Skeletal muscle satellite cell (primary cell): ENCODE data around the gene DRC7.
"Not testable (repeated sequence)": the region's sequence is repeated elsewhere in the genome, so short reads cannot be mapped to it uniquely, and the experiment has no call there.

Experiments
- H3K27me3 ChIP-seq: 2 replicates; pipeline ENCODE4 v1.7.0; 2013; ENCODE audit warnings: low read length; ENCODE audit not compliant: control insufficient read depth, insufficient read depth
- H3K36me3 ChIP-seq: 2 replicates; pipeline ENCODE4 v1.7.0; 2013; ENCODE audit warnings: mild to moderate bottlenecking, control low read depth, low read length; ENCODE audit not compliant: insufficient read depth
- H3K4me1 ChIP-seq: 2 replicates; pipeline ENCODE4 v1.7.0; 2013; ENCODE audit warnings: low read length; ENCODE audit not compliant: control insufficient read depth, insufficient read depth
- H3K4me2 ChIP-seq: 2 replicates; pipeline ENCODE4 v1.7.0; 2013; ENCODE audit warnings: mild to moderate bottlenecking, low read length
- H3K4me3 ChIP-seq: 2 replicates; pipeline ENCODE4 v1.7.0; 2013; ENCODE audit warnings: low read length
- H3K9ac ChIP-seq: 2 replicates; pipeline ENCODE4 v1.7.0; 2013; ENCODE audit warnings: mild to moderate bottlenecking, low read depth, low read length, moderate library complexity
- H3K9me3 ChIP-seq: replicated peaks from 2 replicates; pipeline ENCODE4 v1.7.0; 2013; ENCODE audit warnings: mild to moderate bottlenecking, control low read depth, low read length

Gene DRC7

DNA sequence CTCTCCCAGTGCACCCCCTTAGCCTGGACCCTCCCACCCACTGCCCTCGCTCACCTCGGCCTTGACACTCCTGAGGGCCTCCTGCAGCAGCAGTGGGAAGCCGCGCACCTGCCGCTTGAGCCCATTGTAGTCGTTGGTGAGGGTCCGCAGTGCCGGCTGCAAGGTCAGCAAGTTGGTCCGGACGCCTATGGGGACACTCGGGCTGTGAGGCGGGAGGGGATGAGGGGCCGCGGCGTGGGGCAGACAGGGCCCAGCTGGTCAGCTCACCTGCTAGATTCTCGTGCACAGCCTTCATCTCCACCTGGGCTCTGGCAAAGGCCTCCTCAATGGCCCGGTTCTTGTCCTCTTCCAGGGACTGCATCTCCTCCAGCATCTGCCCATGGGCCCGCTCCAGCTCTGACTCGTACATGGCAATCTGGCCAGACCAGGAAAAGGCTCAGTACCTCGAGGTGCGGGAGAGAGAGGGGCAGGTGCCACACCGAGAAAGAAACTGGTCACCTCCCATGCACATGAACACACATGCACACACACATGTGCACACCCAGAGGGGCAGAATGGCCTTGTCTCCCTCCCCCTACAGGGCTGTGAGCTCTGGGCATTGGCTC, 75.0 kb downstream of the DRC7 start:
- Histone ChIP-seq H3K36me3 (peaks cover 59% of the 10 kb centered on the region), H3K4me3 (no peak overlapping the region), H3K4me1 (peaks cover under 1% of the 10 kb centered on the region), H3K4me2 (no peak overlapping the region), H3K27me3 (no peaks in the 10 kb centered on the region), H3K9ac (no peak overlapping the region), H3K9me3 (no peaks in the 10 kb centered on the region)

- Histone ChIP-seq H3K27me3 (no peaks in the 10 kb centered on the region), H3K4me1 (no peaks in the 10 kb centered on the region), H3K4me2 (no peak overlapping the region), H3K4me3 (no peak overlapping the region), H3K9me3 (no peaks in the 10 kb centered on the region), H3K36me3 (peaks cover 63% of the 10 kb centered on the region), H3K9ac (no peak overlapping the region)
Measured at GRCh38 chr16:57770361-57770760, 75.8 kb downstream of the DRC7 start.

GRCh38 chr16:57771141-57771785, 76.7 kb downstream of the DRC7 start:
- no peaks in the 10 kb centered on the region for H3K27me3 ChIP-seq
- H3K9ac ChIP-seq = no peak overlapping the region
- no peak overlapping the region for H3K4me3 ChIP-seq
- H3K9me3 ChIP-seq = no peaks in the 10 kb centered on the region
- H3K4me2 ChIP-seq = no peak overlapping the region
- no peaks in the 10 kb centered on the region for H3K4me1 ChIP-seq
- H3K36me3 ChIP-seq = peaks cover 67% of the 10 kb centered on the region

DNA sequence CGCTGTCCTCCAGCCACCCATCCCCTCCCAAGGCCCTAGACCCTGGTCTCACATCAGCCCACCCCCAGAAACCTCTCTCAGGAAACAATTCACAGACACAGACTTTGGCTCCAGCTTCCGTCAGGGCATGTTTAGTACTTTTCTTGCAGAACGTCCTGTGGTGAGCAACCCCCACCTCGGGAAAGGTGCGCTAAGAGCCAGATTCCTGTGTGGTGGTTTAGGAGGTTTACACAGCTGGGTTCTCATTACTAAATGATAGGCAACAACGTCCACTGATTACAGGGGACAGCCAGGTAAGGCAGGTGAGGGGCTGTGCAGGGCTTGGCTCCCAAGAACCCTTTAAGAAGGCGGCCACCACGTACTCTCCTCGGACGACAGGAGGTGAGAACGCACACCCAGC, 78.4 kb downstream of the DRC7 start:
- no peaks in the 10 kb centered on the region for H3K27me3 ChIP-seq
- no peak overlapping the region for H3K9ac ChIP-seq
- H3K36me3 ChIP-seq = peaks cover 59% of the 10 kb centered on the region
- H3K4me2 ChIP-seq = no peak overlapping the region
- no peak overlapping the region for H3K4me3 ChIP-seq
- no peaks in the 10 kb centered on the region for H3K4me1 ChIP-seq
- H3K9me3 ChIP-seq = no peaks in the 10 kb centered on the region

GRCh38 chr16:57773655-57774295, 79.2 kb downstream of the DRC7 start:
- H3K27me3 ChIP-seq = no peaks in the 10 kb centered on the region
- H3K4me2 ChIP-seq = no peak overlapping the region
- no peak overlapping the region for H3K9ac ChIP-seq
- no peaks in the 10 kb centered on the region for H3K4me1 ChIP-seq
- no peaks in the 10 kb centered on the region for H3K9me3 ChIP-seq
- no peak overlapping the region for H3K4me3 ChIP-seq
- H3K36me3 ChIP-seq = peaks cover 63% of the 10 kb centered on the region

DNA sequence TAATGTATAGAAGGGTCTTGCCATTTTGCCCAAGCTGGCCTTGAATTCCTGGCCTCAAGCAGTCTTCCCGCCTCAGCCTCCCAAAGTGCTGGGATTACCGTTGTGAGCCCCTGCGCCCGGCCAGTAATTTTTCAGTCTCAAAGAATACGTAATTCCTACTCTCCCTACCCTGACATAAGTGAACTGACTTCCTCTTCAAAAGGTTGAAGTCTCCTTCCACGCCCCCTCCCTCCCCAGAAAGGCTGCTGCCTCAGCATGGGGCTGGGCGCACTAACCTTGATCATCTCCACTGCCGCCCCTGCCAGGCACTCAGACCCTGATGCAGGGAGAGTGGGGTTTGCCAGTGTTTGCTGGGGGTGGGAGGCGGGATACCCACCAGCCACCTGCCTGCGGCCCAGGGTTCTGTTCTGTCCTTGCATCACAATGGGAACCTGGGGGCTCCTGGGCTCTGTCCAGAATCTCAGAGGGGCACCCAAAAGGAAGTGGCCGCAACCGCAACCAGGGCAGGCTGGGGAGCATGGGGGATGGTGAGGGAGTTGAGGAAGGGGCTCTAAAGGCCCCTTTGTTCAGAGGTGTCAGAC, 80.2 kb downstream of the DRC7 start:
- Histone ChIP-seq H3K9me3 (no peaks in the 10 kb centered on the region), H3K4me1 (no peaks in the 10 kb centered on the region), H3K36me3 (peaks cover 59% of the 10 kb centered on the region), H3K9ac (no peak overlapping the region), H3K4me3 (no peak overlapping the region), H3K27me3 (no peaks in the 10 kb centered on the region), H3K4me2 (no peak overlapping the region)

- H3K4me3 ChIP-seq = no peak overlapping the region
- no peak overlapping the region for H3K9ac ChIP-seq
- peaks cover 48% of the 10 kb centered on the region for H3K36me3 ChIP-seq
Measured at GRCh38 chr16:57775661-57776469, 81.3 kb downstream of the DRC7 start.

GRCh38 chr16:57778658-57779057, 84.1 kb downstream of the DRC7 start:
- no peaks in the 10 kb centered on the region for H3K9me3 ChIP-seq
- H3K36me3 ChIP-seq = peaks cover 42% of the 10 kb centered on the region
- no peak overlapping the region for H3K4me2 ChIP-seq
- H3K27me3 ChIP-seq = no peaks in the 10 kb centered on the region
- no peak overlapping the region for H3K4me3 ChIP-seq
- H3K4me1 ChIP-seq = peaks cover 9% of the 10 kb centered on the region
- H3K9ac ChIP-seq = no peak overlapping the region

More at GRCh38 chr16:57775661-57776469, 81.3 kb downstream of the DRC7 start:
- Histone ChIP-seq H3K4me2 (no peak overlapping the region), H3K27me3 (no peaks in the 10 kb centered on the region), H3K9me3 (no peaks in the 10 kb centered on the region), H3K4me1 (no peaks in the 10 kb centered on the region)

DNA sequence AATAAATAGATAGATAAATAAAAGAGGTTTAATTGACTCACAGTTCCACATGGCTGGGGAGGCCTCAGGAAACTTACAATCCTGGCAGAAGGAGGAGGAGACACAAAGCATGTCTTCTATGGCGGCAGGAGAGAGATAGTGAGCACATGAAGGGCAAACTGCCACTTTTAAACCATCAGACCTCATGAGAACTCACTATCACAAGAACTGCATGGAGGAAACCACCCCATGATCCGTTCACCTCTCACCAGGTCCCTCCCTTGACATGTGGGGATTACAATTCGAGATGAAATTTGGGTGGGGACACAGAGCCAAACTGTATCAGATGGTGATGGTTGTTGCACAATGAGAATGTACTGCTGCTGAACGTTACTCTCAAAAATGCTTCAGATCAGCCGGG, 85.2 kb downstream of the DRC7 start:
- not testable (repeated sequence) for H3K27me3 ChIP-seq, H3K9me3 ChIP-seq, H3K4me3 ChIP-seq, H3K4me2 ChIP-seq, H3K4me1 ChIP-seq, H3K9ac ChIP-seq
- H3K36me3 ChIP-seq = peaks cover 48% of the 10 kb centered on the region

GRCh38 chr16:57781349-57781740, 86.7 kb downstream of the DRC7 start:
- Histone ChIP-seq H3K9me3 (no peaks in the 10 kb centered on the region), H3K9ac (no peak overlapping the region), H3K4me2 (no peak overlapping the region), H3K4me3 (no peak overlapping the region), H3K4me1 (peaks cover 9% of the 10 kb centered on the region), H3K27me3 (no peaks in the 10 kb centered on the region), H3K36me3 (peaks cover 39% of the 10 kb centered on the region)
